ENCODE measurements around the gene LRCH1. TPM values are rescaled to one million over a fixed set of nuclear protein-coding genes. Genes with fewer than 3 reads are reported as not detected.

The LRCH1 gene
- total and polyA plus RNA-seq, 11 donors, result 4.5 to 20.1 (median 12.5) TPM

DNA sequence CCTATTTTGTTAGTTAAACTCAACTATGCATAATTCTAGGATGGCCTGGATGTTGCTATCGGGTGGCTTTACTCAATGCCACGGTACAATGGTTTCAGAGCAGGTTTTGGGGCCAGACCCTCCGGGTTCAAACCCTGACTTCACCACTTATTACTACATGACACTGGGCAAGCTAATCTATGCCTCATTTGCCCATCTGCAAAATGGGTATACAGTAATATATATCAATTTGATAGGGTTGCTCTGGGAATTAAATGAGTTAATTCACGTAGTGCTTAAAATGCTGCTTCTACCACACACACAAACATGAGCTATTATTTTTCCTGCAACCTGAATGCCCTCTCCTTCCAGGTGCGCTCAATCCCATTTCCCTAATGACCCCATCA, 243.2 kb downstream of the LRCH1 start:
- 70 to 79% (median 70%) methylated on average over 5 of the region's 5 CpGs for WGBS, 4 donors
- Histone ChIP-seq H3K36me3 (peaks cover 0 to 24% (median 16%) of the 10 kb centered on the region in 9 donors), H3K4me3 (peak overlapping the region; percentile 63 to 97 (median 81)), H3K27me3 (no peaks in the 10 kb centered on the region), H3K27ac (peak overlapping the region; percentile 78 to 94 (median 90)), H3K9me3 (no peaks in the 10 kb centered on the region), H3K4me1 (peaks cover 0 to 49% (median 30%) of the 10 kb centered on the region in 12 donors)
- TF ChIP-seq, protein P1, sequence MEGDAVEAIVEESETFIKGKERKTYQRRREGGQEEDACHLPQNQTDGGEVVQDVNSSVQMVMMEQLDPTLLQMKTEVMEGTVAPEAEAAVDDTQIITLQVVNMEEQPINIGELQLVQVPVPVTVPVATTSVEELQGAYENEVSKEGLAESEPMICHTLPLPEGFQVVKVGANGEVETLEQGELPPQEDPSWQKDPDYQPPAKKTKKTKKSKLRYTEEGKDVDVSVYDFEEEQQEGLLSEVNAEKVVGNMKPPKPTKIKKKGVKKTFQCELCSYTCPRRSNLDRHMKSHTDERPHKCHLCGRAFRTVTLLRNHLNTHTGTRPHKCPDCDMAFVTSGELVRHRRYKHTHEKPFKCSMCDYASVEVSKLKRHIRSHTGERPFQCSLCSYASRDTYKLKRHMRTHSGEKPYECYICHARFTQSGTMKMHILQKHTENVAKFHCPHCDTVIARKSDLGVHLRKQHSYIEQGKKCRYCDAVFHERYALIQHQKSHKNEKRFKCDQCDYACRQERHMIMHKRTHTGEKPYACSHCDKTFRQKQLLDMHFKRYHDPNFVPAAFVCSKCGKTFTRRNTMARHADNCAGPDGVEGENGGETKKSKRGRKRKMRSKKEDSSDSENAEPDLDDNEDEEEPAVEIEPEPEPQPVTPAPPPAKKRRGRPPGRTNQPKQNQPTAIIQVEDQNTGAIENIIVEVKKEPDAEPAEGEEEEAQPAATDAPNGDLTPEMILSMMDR (IDR thresholded peaks at IDR 0.05), result no peak
- TF ChIP-seq POLR2A (IDR thresholded peaks at IDR 0.05), result no peak
- ATAC-seq, result no peak
- intact Hi-C loops (cut with DNase I), result no loop called here
- DNase-seq, result no peak

DNA sequence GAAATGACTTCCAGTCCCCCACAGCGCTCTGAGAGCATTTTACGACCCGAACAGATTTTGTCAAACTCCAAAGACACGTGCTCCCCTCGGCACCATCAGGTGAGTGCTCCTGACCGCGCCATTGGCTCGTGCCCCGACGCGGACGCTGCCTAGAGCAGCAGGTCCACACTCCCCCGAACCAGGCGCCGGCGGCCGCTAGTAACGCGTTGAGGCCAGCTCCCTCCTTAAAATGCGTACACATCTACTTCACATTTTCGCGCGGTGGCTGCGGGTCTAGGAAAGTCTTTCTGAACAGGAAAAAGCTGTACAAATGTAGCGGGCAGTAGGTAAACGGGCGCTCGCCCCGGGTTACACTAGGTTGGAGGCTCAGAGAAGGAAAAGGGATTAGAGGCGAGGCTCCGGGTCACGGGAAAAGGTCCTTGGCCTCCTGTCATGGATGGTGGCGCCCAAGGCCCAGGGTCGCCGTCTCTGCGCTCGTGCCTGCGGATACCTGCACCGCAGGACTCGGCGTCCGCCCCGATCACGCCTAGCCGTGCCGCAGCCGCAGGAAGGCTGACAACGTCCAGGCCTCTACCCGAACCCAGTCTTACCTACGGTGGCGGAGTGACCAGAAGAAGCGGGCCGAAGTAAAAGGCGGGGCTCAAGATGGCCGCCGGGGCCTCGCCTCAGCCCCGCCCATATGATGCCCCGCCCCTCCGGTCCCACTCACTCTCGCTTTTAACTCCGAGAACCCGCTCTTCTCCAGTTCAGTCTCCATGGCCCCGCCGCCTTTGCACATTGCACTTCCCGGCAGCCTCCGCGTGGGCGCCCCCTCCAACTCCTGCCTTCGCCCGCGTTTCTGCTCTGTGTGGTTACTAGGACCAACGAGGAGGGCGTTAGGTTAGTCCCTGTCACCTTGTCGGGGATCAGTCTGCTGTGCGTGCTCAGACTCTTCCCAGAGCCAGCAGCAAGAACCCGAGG, 243.8 kb downstream of the LRCH1 start, which contains the start of gene ESD:
TSS of gene ESD (minus strand) at position 647 of the 960 bp plus-strand sequence. CDS start 5,748 bp downstream, outside the sequence.
- Histone ChIP-seq H3K4me3 (peak within 1 kb of the TSS; percentile 63 to 97 (median 81)), H3K27ac (peak within 1 kb of the TSS; percentile 78 to 94 (median 90)), H3K9me3 (no peaks in the 10 kb centered on the region), H3K4me1 (peaks cover 0 to 49% (median 30%) of the 10 kb centered on the region in 12 donors), H3K36me3 (peaks cover 0 to 17% (median 10%) of the 10 kb centered on the region in 9 donors), H3K27me3 (no peaks in the 10 kb centered on the region)
- TF ChIP-seq, protein P1 (IDR thresholded peaks at IDR 0.05), result peak in 3 of 12 donors; percentile 1 to 9 (median 9)
- TF ChIP-seq POLR2A (IDR thresholded peaks at IDR 0.05), result peak in 1 of 2 donors; percentile 82
- DNase-seq (peak; percentile 94 to 97 (median 95)), ATAC-seq (peak; percentile 98 to 99 (median 99))
- 0 to 5% (median 1%) methylated on average over 52 to 77 of the region's 77 CpGs for WGBS, 4 donors
- intact Hi-C loops (cut with DNase I), result no loop called here

DNA sequence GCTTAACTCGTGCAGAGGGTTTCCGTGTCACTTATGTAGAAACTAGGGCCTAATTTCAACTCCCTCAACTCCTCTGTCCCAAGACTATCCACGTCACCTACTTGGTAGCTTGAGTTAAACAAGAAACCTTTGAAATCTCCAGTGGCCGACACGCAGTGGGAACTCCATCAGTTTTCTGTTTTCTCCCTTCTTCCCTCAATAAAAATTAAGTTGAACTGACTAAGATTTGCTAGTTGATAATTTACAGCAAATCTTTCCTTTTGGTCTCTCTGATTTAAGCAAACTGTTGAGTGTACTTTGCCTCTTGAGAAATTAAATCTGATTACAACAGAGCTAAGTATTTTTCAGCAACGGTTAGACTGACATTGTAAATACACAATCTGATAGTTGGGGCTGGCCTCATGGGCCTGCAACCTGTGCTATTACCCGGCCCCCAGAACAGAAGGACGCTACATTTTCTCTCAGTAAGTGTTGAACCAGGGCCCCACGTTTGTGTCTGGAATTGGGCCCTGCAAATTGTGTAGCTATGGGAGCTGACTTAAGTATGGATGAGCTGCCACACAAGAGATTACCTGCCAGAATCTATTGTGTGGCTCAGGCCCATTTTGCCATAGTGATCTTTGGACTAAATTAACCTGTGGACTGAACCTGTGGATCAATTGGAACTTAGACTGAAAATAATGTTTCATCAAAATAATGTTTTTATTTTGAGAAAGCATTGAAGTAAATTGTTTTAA, 244.7 kb downstream of the LRCH1 start:
- ATAC-seq (no peak), DNase-seq (no peak)
- H3K9me3 ChIP-seq, result no peaks in the 10 kb centered on the region
- H3K36me3 ChIP-seq, result peaks cover 0 to 10% (median 3%) of the 10 kb centered on the region in 9 donors
- TF ChIP-seq, protein P1 (IDR thresholded peaks at IDR 0.05), result no peak
- no peak for TF ChIP-seq POLR2A (IDR thresholded peaks at IDR 0.05)
- 52 to 63% (median 56%) methylated on average over 8 to 9 of the region's 9 CpGs for WGBS, 4 donors
- peaks cover 0 to 46% (median 30%) of the 10 kb centered on the region in 12 donors for H3K4me1 ChIP-seq
- peak overlapping the region; percentile 78 to 94 (median 90) for H3K27ac ChIP-seq
- no peaks in the 10 kb centered on the region for H3K27me3 ChIP-seq
- H3K4me3 ChIP-seq, result peak overlapping the region; percentile 63 to 97 (median 81)
- intact Hi-C loops (cut with DNase I), result no loop called here
